ENCODE results near the gene HSD17B2. TPM values are rescaled to one million over a fixed set of nuclear protein-coding genes. Genes with fewer than 3 reads are reported as not detected.

HSD17B2 gene
- total RNA-seq, 1 experiment from 2014 or later, result 0.55 TPM

DNA sequence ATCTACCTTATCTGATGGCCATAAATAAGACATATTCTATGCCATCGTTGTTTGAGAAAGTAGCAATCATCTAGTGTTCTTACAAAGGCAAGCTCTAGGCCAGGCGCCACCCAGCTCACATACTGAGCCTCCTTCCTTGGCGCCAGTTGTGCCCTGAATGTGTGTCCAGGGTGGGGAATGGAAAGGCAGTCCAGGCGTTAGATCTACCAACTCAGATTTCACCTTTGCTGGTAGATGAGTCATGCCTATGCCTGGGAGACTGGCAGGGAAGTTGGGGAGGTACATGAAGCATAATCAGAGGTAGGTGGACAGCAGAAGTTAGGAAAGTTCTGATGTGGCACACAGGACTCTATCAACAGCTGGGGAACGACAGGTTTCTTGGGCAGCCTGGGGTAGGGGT lies 47.3 kb upstream of the HSD17B2 start:
- ATAC-seq, result no peak
- ChIA-PET POLR2A (no interaction called here), CTCF (interaction anchor here (1.2 to 1.6 kb wide), 3 partner anchors 9 to 48 kb away, joined by 4 to 6 read pairs (median 5); no protein-coding TSS in a partner anchor)
- DNase-seq (ENCODE audit: low spot score), result no peak
- Mint-ChIP-seq H3K27me3 (ENCODE audit: low read depth) (peaks cover under 1% of the 10 kb centered on the region; the same call in 1 of the 2 replicates), H3K27ac (no peak overlapping the region), H3K4me1 (peaks cover 17% of the 10 kb centered on the region), H3K9me3 (no peaks in the 10 kb centered on the region), H3K36me3 (no peaks in the 10 kb centered on the region), H3K4me3 (no peak overlapping the region)
- TF ChIP-seq ZNF671 (CRISPR knock-in tag; IDR thresholded peaks at IDR 0.05) (no peak), MYBL2 (CRISPR knock-in tag; IDR thresholded peaks at IDR 0.05) (no peak), ZNF138 (CRISPR knock-in tag; conservative IDR thresholded peaks at IDR 0.05) (no peak), SOX15 (CRISPR knock-in tag; IDR thresholded peaks at IDR 0.05) (no peak), PRRX2 (CRISPR knock-in tag; IDR thresholded peaks at IDR 0.05) (no peak), NR1H2 (CRISPR knock-in tag; IDR thresholded peaks at IDR 0.05) (no peak), FOXP1 (CRISPR knock-in tag; IDR thresholded peaks at IDR 0.05; ENCODE audit: borderline replicate concordance) (no peak), NFATC4 (CRISPR knock-in tag; IDR thresholded peaks at IDR 0.05) (no peak), NR3C1 (CRISPR knock-in tag; conservative IDR thresholded peaks at IDR 0.05; ENCODE audit: low read depth) (no peak), ZNF219 (CRISPR knock-in tag; IDR thresholded peaks at IDR 0.05; ENCODE audit: borderline replicate concordance) (no peak), HMGA2 (CRISPR knock-in tag; IDR thresholded peaks at IDR 0.05) (no peak), ZNF396 (CRISPR knock-in tag; IDR thresholded peaks at IDR 0.05; ENCODE audit: borderline replicate concordance) (no peak)
- TF ChIP-seq, protein P1, sequence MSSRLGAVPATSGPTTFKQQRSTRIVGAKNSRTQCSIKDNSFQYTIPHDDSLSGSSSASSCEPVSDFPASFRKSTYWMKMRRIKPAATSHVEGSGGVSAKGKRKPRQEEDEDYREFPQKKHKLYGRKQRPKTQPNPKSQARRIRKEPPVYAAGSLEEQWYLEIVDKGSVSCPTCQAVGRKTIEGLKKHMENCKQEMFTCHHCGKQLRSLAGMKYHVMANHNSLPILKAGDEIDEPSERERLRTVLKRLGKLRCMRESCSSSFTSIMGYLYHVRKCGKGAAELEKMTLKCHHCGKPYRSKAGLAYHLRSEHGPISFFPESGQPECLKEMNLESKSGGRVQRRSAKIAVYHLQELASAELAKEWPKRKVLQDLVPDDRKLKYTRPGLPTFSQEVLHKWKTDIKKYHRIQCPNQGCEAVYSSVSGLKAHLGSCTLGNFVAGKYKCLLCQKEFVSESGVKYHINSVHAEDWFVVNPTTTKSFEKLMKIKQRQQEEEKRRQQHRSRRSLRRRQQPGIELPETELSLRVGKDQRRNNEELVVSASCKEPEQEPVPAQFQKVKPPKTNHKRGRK (CRISPR knock-in tag; IDR thresholded peaks at IDR 0.05; ENCODE audit: borderline replicate concordance), result no peak
- TF ChIP-seq, protein P2, sequence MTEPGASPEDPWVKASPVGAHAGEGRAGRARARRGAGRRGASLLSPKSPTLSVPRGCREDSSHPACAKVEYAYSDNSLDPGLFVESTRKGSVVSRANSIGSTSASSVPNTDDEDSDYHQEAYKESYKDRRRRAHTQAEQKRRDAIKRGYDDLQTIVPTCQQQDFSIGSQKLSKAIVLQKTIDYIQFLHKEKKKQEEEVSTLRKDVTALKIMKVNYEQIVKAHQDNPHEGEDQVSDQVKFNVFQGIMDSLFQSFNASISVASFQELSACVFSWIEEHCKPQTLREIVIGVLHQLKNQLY (CRISPR knock-in tag; IDR thresholded peaks at IDR 0.05), result no peak
- TF ChIP-seq, protein P3, sequence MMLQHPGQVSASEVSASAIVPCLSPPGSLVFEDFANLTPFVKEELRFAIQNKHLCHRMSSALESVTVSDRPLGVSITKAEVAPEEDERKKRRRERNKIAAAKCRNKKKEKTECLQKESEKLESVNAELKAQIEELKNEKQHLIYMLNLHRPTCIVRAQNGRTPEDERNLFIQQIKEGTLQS (CRISPR knock-in tag; conservative IDR thresholded peaks at IDR 0.05), result no peak
- TF ChIP-seq, protein P4, sequence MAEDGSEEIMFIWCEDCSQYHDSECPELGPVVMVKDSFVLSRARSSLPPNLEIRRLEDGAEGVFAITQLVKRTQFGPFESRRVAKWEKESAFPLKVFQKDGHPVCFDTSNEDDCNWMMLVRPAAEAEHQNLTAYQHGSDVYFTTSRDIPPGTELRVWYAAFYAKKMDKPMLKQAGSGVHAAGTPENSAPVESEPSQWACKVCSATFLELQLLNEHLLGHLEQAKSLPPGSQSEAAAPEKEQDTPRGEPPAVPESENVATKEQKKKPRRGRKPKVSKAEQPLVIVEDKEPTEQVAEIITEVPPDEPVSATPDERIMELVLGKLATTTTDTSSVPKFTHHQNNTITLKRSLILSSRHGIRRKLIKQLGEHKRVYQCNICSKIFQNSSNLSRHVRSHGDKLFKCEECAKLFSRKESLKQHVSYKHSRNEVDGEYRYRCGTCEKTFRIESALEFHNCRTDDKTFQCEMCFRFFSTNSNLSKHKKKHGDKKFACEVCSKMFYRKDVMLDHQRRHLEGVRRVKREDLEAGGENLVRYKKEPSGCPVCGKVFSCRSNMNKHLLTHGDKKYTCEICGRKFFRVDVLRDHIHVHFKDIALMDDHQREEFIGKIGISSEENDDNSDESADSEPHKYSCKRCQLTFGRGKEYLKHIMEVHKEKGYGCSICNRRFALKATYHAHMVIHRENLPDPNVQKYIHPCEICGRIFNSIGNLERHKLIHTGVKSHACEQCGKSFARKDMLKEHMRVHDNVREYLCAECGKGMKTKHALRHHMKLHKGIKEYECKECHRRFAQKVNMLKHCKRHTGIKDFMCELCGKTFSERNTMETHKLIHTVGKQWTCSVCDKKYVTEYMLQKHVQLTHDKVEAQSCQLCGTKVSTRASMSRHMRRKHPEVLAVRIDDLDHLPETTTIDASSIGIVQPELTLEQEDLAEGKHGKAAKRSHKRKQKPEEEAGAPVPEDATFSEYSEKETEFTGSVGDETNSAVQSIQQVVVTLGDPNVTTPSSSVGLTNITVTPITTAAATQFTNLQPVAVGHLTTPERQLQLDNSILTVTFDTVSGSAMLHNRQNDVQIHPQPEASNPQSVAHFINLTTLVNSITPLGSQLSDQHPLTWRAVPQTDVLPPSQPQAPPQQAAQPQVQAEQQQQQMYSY (CRISPR knock-in tag; IDR thresholded peaks at IDR 0.05), result no peak
- TF ChIP-seq, protein P5, sequence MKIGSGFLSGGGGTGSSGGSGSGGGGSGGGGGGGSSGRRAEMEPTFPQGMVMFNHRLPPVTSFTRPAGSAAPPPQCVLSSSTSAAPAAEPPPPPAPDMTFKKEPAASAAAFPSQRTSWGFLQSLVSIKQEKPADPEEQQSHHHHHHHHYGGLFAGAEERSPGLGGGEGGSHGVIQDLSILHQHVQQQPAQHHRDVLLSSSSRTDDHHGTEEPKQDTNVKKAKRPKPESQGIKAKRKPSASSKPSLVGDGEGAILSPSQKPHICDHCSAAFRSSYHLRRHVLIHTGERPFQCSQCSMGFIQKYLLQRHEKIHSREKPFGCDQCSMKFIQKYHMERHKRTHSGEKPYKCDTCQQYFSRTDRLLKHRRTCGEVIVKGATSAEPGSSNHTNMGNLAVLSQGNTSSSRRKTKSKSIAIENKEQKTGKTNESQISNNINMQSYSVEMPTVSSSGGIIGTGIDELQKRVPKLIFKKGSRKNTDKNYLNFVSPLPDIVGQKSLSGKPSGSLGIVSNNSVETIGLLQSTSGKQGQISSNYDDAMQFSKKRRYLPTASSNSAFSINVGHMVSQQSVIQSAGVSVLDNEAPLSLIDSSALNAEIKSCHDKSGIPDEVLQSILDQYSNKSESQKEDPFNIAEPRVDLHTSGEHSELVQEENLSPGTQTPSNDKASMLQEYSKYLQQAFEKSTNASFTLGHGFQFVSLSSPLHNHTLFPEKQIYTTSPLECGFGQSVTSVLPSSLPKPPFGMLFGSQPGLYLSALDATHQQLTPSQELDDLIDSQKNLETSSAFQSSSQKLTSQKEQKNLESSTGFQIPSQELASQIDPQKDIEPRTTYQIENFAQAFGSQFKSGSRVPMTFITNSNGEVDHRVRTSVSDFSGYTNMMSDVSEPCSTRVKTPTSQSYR (CRISPR knock-in tag; IDR thresholded peaks at IDR 0.05), result no peak
- TF ChIP-seq, protein P6, sequence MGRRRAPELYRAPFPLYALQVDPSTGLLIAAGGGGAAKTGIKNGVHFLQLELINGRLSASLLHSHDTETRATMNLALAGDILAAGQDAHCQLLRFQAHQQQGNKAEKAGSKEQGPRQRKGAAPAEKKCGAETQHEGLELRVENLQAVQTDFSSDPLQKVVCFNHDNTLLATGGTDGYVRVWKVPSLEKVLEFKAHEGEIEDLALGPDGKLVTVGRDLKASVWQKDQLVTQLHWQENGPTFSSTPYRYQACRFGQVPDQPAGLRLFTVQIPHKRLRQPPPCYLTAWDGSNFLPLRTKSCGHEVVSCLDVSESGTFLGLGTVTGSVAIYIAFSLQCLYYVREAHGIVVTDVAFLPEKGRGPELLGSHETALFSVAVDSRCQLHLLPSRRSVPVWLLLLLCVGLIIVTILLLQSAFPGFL (CRISPR knock-in tag; IDR thresholded peaks at IDR 0.05; ENCODE audit: borderline replicate concordance), result no peak

Data from WTC11 (cell line).